ENCODE data around the gene EIF5.
"Not testable (repeated sequence)": the region's sequence is repeated elsewhere in the genome, so short reads cannot be mapped to it uniquely, and the experiment has no call there.

EIF5 gene

GRCh38 chr14:103337794-103338193 is 3.8 kb downstream of the EIF5 start:
- DNase-seq, result no peak

- DNase-seq, result no peak
Observed at GRCh38 chr14:103339561-103339960, 5.5 kb downstream of the EIF5 start.

GRCh38 chr14:103340480-103341212 is 6.6 kb downstream of the EIF5 start:
- no peak for DNase-seq

GRCh38 chr14:103341250-103342129 is 7.5 kb downstream of the EIF5 start:
- no peak for DNase-seq

- DNase-seq, result no peak
Observed at GRCh38 chr14:103343164-103343879, 9.3 kb downstream of the EIF5 start.

- DNase-seq, result no peak
Observed at GRCh38 chr14:103343905-103344797, 10.1 kb downstream of the EIF5 start.

- DNase-seq, result no peak
Observed at GRCh38 chr14:103346286-103346685, 12.2 kb downstream of the EIF5 start.

- DNase-seq, result no peak
Observed at GRCh38 chr14:103347091-103347815, 13.2 kb downstream of the EIF5 start.

- DNase-seq, result no peak
Observed at GRCh38 chr14:103348154-103348553, 14.1 kb downstream of the EIF5 start.

GRCh38 chr14:103349982-103350381 is 15.9 kb downstream of the EIF5 start:
- no peak for DNase-seq

GRCh38 chr14:103353362-103353761 is 19.3 kb downstream of the EIF5 start:
- no peak for DNase-seq

GRCh38 chr14:103354141-103354540 is 20.1 kb downstream of the EIF5 start:
- no peak for DNase-seq

- no peak for DNase-seq
Observed at GRCh38 chr14:103356024-103356682, 22.1 kb downstream of the EIF5 start.

- not testable (repeated sequence) for DNase-seq
Observed at GRCh38 chr14:103357552-103357951, 23.5 kb downstream of the EIF5 start.

- DNase-seq, result no peak
Observed at GRCh38 chr14:103360548-103360947, 26.5 kb downstream of the EIF5 start.

- DNase-seq, result peak in 1 of 5 donors; percentile 41
Observed at GRCh38 chr14:103361867-103362266, 27.8 kb downstream of the EIF5 start.

- no peak for DNase-seq
Observed at GRCh38 chr14:103362780-103363179, 28.7 kb downstream of the EIF5 start.

GRCh38 chr14:103366741-103367140 is 32.7 kb downstream of the EIF5 start:
- no peak for DNase-seq

GRCh38 chr14:103367995-103368394 is 34.0 kb downstream of the EIF5 start:
- DNase-seq, result no peak

- no peak for DNase-seq
Observed at GRCh38 chr14:103370087-103370486, 36.0 kb downstream of the EIF5 start.

- DNase-seq, result no peak
Observed at GRCh38 chr14:103372017-103372416, 38.0 kb downstream of the EIF5 start.
